HCT116 (cell line): Measurements from ENCODE around the gene GABBR2. TPM values are rescaled to one million over a fixed set of nuclear protein-coding genes. Genes with fewer than 3 reads are reported as not detected.

Experiments
- ATAC-seq: fragments of 200-7000 bp; cut with Tn5 transposase; 2 replicates; pipeline ENCODE4 v1.9.1; 2020; ENCODE audit warnings: mild to moderate bottlenecking, moderate library complexity
- BruUV-seq: library from RNA; stranded (reverse); fragments of 400-500 nt; replicated peaks from 2 replicates; lab custom pipeline; 2021; lab: Mats Ljungman, UMichigan
- CTCF ChIA-PET: fragments of 300-600 bp; sonication (Branson Sonifier 250); formaldehyde crosslinking; loops from one replicate; lab custom pipeline; 2021; ENCODE audit warnings: antibody characterized with exemption; lab: Charles Lee
- POLR2A ChIA-PET: fragments of 300-600, 350-600 bp; sonication (Branson Sonifier 250); formaldehyde crosslinking; loops from one replicate; lab custom pipeline; 2021; ENCODE audit warnings: antibody characterized with exemption; lab: Charles Lee
- RAD21 ChIA-PET, 2 experiments: fragments of 300-600 bp; sonication (Branson Sonifier 250); formaldehyde crosslinking; loops; one replicate each; lab custom pipeline; 2023; ENCODE audit warnings: low total read pairs in 2 of 2; ENCODE audit not compliant: uncharacterized antibody in 2 of 2, unreplicated experiment in 2 of 2, low non-redundant PET in 1 of 2; lab: Charles Lee
- DNase-seq: peaks from one replicate; pipeline ENCODE4 v3.0.0-alpha.2; 2010; ENCODE audit warnings: low read depth, low spot score
- H2AFZ ChIP-seq: fragments of 200-600 bp; shearing (Covaris generic), sonication (generic); 2 replicates; pipeline ENCODE4 v1.6.1; 2017; ENCODE audit warnings: low read depth, mixed run types, mixed read lengths, antibody characterized with exemption, low read length; ENCODE audit not compliant: poor library complexity, severe bottlenecking
- H3K27ac ChIP-seq: 2 replicates; pipeline ENCODE4 v1.5.1; 2012; ENCODE audit warnings: low read depth, low read length
- H3K27me3 ChIP-seq: fragments of 200-600 bp; sonication (generic); 2 replicates; pipeline ENCODE4 v1.6.1; 2016; ENCODE audit warnings: mixed run types, low read length, mixed read lengths; ENCODE audit not compliant: insufficient read depth
- H3K36me3 ChIP-seq, 2 experiments: fragments of 200-500 bp in 1 of 2; fragments of 200-600 bp in 1 of 2; sonication (Bioruptor generic) in 1 of 2; sonication (generic) in 1 of 2; 2 replicates each; pipeline versions ENCODE4 v1.5.1 to v1.6.1; 2014 to 2016; ENCODE audit warnings: low read length in 2 of 2, inconsistent platforms in 1 of 2, mixed read lengths in 1 of 2, mixed run types in 1 of 2; ENCODE audit not compliant: insufficient read depth in 2 of 2, control insufficient read depth in 1 of 2
- H3K4me1 ChIP-seq, 2 experiments: fragments of 200-600 bp in 1 of 2; sonication (generic) in 1 of 2; 2 replicates each; pipeline versions ENCODE4 v1.5.1 to v1.6.1; 2012 to 2017; ENCODE audit warnings: low read length in 2 of 2, inconsistent platforms in 1 of 2, mild to moderate bottlenecking in 1 of 2, mixed read lengths in 1 of 2, mixed run types in 1 of 2, moderate library complexity in 1 of 2; ENCODE audit not compliant: insufficient read depth in 2 of 2, control insufficient read depth in 1 of 2
- H3K4me2 ChIP-seq: fragments of 200-600 bp; sonication (generic); 2 replicates; pipeline ENCODE4 v1.6.1; 2017; ENCODE audit warnings: mixed run types, low read length, mixed read lengths
- H3K4me3 ChIP-seq, 2 experiments: fragments of 200-600 bp in 1 of 2; sonication (generic) in 1 of 2; replicated peaks in 1 of 2; 2 replicates each; pipeline ENCODE4 v1.5.1; 2011 to 2016; ENCODE audit warnings: low read length in 2 of 2, control low read depth in 1 of 2, low read depth in 1 of 2, mild to moderate bottlenecking in 1 of 2, mixed read lengths in 1 of 2, mixed run types in 1 of 2
- H3K79me2 ChIP-seq: fragments of 200-600 bp; sonication (generic); 2 replicates; pipeline ENCODE4 v1.6.1; 2017; ENCODE audit warnings: mild to moderate bottlenecking, mixed run types, low read length, moderate library complexity, mixed read lengths; ENCODE audit not compliant: insufficient read depth
- H3K9ac ChIP-seq: fragments of 200-600 bp; sonication (generic); 2 replicates; pipeline ENCODE4 v1.6.1; 2016; ENCODE audit warnings: low read length, mixed read lengths
- H3K9me2 ChIP-seq: fragments of 200-600 bp; sonication (generic), shearing (Covaris generic); 2 replicates; pipeline ENCODE4 v1.6.1; 2017; ENCODE audit warnings: mixed run types, mild to moderate bottlenecking, moderate library complexity; ENCODE audit not compliant: insufficient read depth
- H3K9me3 ChIP-seq, 2 experiments: fragments of 200-500 bp in 1 of 2; fragments of 200-600 bp in 1 of 2; sonication (Bioruptor generic) in 1 of 2; sonication (generic) in 1 of 2; 2 replicates each; pipeline ENCODE4 v1.6.1; 2014 to 2017; ENCODE audit warnings: low read length in 2 of 2, mixed read lengths in 2 of 2, inconsistent platforms in 1 of 2, low read depth in 1 of 2, mild to moderate bottlenecking in 1 of 2, mixed run types in 1 of 2, moderate library complexity in 1 of 2; ENCODE audit not compliant: control insufficient read depth in 1 of 2, insufficient read depth in 1 of 2
- H4K20me1 ChIP-seq: fragments of 200-600 bp; sonication (generic), shearing (Covaris generic); 2 replicates; pipeline ENCODE4 v1.6.1; 2017; ENCODE audit warnings: mixed run types, mild to moderate bottlenecking, moderate library complexity; ENCODE audit not compliant: insufficient read depth
- CBX3 ChIP-seq: IDR thresholded peaks from 2 replicates; pipeline ENCODE4 v1.6.1; 2012; ENCODE audit warnings: low read depth
- ELF1 ChIP-seq: IDR thresholded peaks from 2 replicates; pipeline ENCODE4 v1.6.1; 2012; ENCODE audit warnings: low read depth, borderline replicate concordance
- EZH2phosphoT487 ChIP-seq: fragments of 200-600 bp; IDR thresholded peaks from 2 replicates; pipeline ENCODE4 v1.6.1; 2018; ENCODE audit warnings: antibody characterized with exemption, borderline replicate concordance
- JUND ChIP-seq: IDR thresholded peaks from 2 replicates; pipeline ENCODE4 v1.6.1; 2012
- SIN3A ChIP-seq: IDR thresholded peaks from 2 replicates; pipeline ENCODE4 v1.6.1; 2012; ENCODE audit warnings: low read depth
- TCF7L2 ChIP-seq: IDR thresholded peaks from 2 replicates; pipeline ENCODE4 v1.7.0; 2011; ENCODE audit warnings: borderline replicate concordance, inconsistent platforms; ENCODE audit not compliant: insufficient read depth, insufficient read length; ENCODE audit errors: extremely low read depth
- ZFX ChIP-seq: fragments of 450-650 bp; IDR thresholded peaks from 2 replicates; pipeline ENCODE4 v1.6.1; 2017
- ZNF274 ChIP-seq: fragments of 200-500 bp; sonication (Bioruptor generic); IDR thresholded peaks from 2 replicates; pipeline ENCODE4 v1.6.1; 2014; ENCODE audit warnings: mild to moderate bottlenecking, low read depth, low read length, inconsistent platforms
- intact Hi-C: fragments of 100-400 bp; cut with micrococcal nuclease; formaldehyde crosslinking; loops from 2 replicates; pipeline ENCODE4 v1.10.0; 2022
- total RNA-seq: library from RNA; stranded (reverse); gene quantifications from one replicate; pipeline ENCODE4 v1.2.1, GENCODE V29; 2021; ENCODE audit not compliant: unreplicated experiment
- TF ChIP-seq, protein P1 (sequence below): IDR thresholded peaks from 2 replicates; pipeline ENCODE4 v1.6.1; 2012; ENCODE audit warnings: low read depth

GABBR2 gene
- total RNA-seq, 1 experiment from 2014 or later, result 0.15 TPM

DNA sequence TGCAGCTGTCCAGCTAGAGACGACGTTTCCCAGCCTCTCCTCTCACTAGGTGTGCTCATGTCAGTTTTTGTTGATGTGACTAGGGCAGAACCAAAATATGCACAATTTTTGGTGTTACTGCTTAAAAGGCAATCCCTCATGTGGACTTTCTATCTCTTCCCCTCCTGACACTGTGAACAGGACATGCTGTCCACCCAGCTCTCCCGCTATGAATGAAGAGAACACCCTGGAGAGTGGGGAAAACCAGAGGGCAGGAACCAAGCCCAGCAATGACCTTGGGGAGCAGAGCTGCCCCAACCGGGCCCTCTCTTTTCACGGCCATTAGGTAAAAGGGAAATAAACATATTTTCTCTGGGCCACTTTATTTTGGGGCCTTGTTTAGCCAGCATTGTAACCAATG is 406.6 kb downstream of the GABBR2 start:
- Histone ChIP-seq H3K36me3 (no peaks in the 10 kb centered on the region), H3K79me2 (no peaks in the 10 kb centered on the region), H3K9me2 (no peaks in the 10 kb centered on the region), H3K9me3 (no peaks in the 10 kb centered on the region), H3K4me2 (no peak overlapping the region)
- intact Hi-C loops, result loop anchor here (5.0 kb wide), 1 partner anchor 845 kb away; no protein-coding TSS in a partner anchor
- POLR2A ChIA-PET, result no interaction called here
- ATAC-seq (no peak), DNase-seq (no peak)
- TF ChIP-seq SIN3A, result no peak
- TF ChIP-seq TCF7L2, result no peak
- no peak for TF ChIP-seq CBX3
- no peak for TF ChIP-seq JUND
- no peak for TF ChIP-seq EZH2phosphoT487
- no peak for TF ChIP-seq ELF1
- TF ChIP-seq ZFX, result no peak
- TF ChIP-seq ZNF274, result no peak
- TF ChIP-seq, protein P1, sequence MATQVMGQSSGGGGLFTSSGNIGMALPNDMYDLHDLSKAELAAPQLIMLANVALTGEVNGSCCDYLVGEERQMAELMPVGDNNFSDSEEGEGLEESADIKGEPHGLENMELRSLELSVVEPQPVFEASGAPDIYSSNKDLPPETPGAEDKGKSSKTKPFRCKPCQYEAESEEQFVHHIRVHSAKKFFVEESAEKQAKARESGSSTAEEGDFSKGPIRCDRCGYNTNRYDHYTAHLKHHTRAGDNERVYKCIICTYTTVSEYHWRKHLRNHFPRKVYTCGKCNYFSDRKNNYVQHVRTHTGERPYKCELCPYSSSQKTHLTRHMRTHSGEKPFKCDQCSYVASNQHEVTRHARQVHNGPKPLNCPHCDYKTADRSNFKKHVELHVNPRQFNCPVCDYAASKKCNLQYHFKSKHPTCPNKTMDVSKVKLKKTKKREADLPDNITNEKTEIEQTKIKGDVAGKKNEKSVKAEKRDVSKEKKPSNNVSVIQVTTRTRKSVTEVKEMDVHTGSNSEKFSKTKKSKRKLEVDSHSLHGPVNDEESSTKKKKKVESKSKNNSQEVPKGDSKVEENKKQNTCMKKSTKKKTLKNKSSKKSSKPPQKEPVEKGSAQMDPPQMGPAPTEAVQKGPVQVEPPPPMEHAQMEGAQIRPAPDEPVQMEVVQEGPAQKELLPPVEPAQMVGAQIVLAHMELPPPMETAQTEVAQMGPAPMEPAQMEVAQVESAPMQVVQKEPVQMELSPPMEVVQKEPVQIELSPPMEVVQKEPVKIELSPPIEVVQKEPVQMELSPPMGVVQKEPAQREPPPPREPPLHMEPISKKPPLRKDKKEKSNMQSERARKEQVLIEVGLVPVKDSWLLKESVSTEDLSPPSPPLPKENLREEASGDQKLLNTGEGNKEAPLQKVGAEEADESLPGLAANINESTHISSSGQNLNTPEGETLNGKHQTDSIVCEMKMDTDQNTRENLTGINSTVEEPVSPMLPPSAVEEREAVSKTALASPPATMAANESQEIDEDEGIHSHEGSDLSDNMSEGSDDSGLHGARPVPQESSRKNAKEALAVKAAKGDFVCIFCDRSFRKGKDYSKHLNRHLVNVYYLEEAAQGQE, result no peak
- TF ChIP-seq, all 23 proteins: peak for 0
- RAD21 ChIA-PET, result no interaction called here
- CTCF ChIA-PET, result no interaction called here
- Histone ChIP-seq H3K27me3 (no peaks in the 10 kb centered on the region), H2AFZ (no peak overlapping the region), H3K27ac (no peak overlapping the region), H3K4me1 (peaks cover 0 to 7% of the 10 kb centered on the region in 2 experiments; a peak in 2 of 4 replicates), H3K9ac (no peak overlapping the region), H3K4me3 (no peak overlapping the region), H4K20me1 (no peaks in the 10 kb centered on the region)
- BruUV-seq, result no TSS peak
